Ascending aorta (tissue), 2 donors: ENCODE measurements around the gene KCNG2. TPM values are rescaled to one million over a fixed set of nuclear protein-coding genes. Genes with fewer than 3 reads are reported as not detected.
A peak's percentile ranks its signal among the peaks of the same experiment; 100 is the strongest.

ENCODE experiments used
- DNase-seq, 2 donors: peaks; one replicate each; pipeline ENCODE4 v3.0.0-alpha.2; 2019; ENCODE audit warnings: low spot score in 2 of 2
- H3K27ac ChIP-seq, 2 donors: fragments of 200-600 bp; sonication (generic); one replicate each; pipeline ENCODE4 v1.5.1; 2016 to 2017; ENCODE audit warnings: mild to moderate bottlenecking in 1 of 2
- H3K27me3 ChIP-seq: fragments of 200-600 bp; sonication (generic); one replicate; pipeline ENCODE4 v1.5.1; 2017
- H3K36me3 ChIP-seq, 2 donors: fragments of 200-600 bp; sonication (generic); one replicate each; pipeline ENCODE4 v1.5.1; 2016
- H3K4me1 ChIP-seq, 2 donors: fragments of 200-600 bp; sonication (generic); one replicate each; pipeline ENCODE4 v1.5.1; 2016 to 2017; ENCODE audit warnings: mild to moderate bottlenecking in 1 of 2
- H3K4me3 ChIP-seq, 2 donors: fragments of 200-600 bp; sonication (generic); one replicate each; pipeline ENCODE4 v1.5.1; 2016 to 2017; ENCODE audit warnings: mild to moderate bottlenecking in 1 of 2
- H3K9me3 ChIP-seq, 2 donors: fragments of 200-600 bp; sonication (generic); one replicate each; pipeline ENCODE4 v1.5.1; 2016
- intact Hi-C: fragments of 100-400 bp; cut with DNase I; formaldehyde crosslinking; loops from one replicate; pipeline ENCODE4 v1.15.1; 2023
- total RNA-seq: library from RNA; depleted of rRNA; stranded (reverse); fragments of >200 nt; gene quantifications from one replicate; pipeline ENCODE4 v1.1.0, GENCODE V29; 2016
- TF ChIP-seq, protein P1 (sequence below), 3 experiments: fragments of 200-600 bp in 2 of 3; fragments of 450-650 bp in 1 of 3; sonication (generic) in 2 of 3; IDR thresholded peaks; one replicate each; pipeline ENCODE4 v1.5.1; 2016 to 2019; ENCODE audit warnings: antibody characterized with exemption in 3 of 3, mild to moderate bottlenecking in 1 of 3, moderate library complexity in 1 of 3

KCNG2 gene
- total RNA-seq, 1 donor from 2014 or later = not detected

GRCh38 chr18:79878741-79879378 lies 81.1 kb downstream of the KCNG2 start:
- peak in 1 of 2 donors; percentile 55 for DNase-seq
- Histone ChIP-seq H3K9me3 (no peaks in the 10 kb centered on the region), H3K27ac (no peak overlapping the region), H3K4me1 (no peaks in the 10 kb centered on the region), H3K4me3 (no peak overlapping the region), H3K27me3 (no peaks in the 10 kb centered on the region), H3K36me3 (no peaks in the 10 kb centered on the region)
- TF ChIP-seq, protein P1, sequence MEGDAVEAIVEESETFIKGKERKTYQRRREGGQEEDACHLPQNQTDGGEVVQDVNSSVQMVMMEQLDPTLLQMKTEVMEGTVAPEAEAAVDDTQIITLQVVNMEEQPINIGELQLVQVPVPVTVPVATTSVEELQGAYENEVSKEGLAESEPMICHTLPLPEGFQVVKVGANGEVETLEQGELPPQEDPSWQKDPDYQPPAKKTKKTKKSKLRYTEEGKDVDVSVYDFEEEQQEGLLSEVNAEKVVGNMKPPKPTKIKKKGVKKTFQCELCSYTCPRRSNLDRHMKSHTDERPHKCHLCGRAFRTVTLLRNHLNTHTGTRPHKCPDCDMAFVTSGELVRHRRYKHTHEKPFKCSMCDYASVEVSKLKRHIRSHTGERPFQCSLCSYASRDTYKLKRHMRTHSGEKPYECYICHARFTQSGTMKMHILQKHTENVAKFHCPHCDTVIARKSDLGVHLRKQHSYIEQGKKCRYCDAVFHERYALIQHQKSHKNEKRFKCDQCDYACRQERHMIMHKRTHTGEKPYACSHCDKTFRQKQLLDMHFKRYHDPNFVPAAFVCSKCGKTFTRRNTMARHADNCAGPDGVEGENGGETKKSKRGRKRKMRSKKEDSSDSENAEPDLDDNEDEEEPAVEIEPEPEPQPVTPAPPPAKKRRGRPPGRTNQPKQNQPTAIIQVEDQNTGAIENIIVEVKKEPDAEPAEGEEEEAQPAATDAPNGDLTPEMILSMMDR (IDR thresholded peaks at IDR 0.05) = no peak
- intact Hi-C loops = no loop called here

DNA sequence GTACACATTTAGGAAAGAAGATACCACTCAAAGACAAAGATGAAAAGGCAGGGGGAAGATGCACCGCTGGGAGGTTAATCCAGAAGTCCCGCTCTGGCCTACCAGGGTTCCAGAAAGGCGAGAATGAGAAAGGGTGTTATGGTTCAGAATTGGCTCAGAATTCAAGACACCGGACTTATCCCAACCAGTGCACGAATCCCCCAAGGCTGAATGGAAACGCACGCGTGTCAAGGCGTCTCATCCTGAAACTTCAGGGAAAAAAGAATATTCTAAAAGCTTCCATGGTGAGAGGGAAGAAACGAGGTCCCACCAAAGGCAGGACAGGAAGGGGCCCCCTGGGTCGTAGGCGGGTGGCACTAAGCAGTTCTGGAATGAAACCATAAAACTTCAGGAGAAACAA lies 81.8 kb downstream of the KCNG2 start:
- Histone ChIP-seq H3K9me3 (no peaks in the 10 kb centered on the region), H3K27me3 (no peaks in the 10 kb centered on the region), H3K4me3 (no peak overlapping the region), H3K4me1 (no peaks in the 10 kb centered on the region), H3K36me3 (no peaks in the 10 kb centered on the region), H3K27ac (no peak overlapping the region)
- TF ChIP-seq, protein P1 (IDR thresholded peaks at IDR 0.05) = no peak
- intact Hi-C loops = no loop called here
- DNase-seq = no peak

DNA sequence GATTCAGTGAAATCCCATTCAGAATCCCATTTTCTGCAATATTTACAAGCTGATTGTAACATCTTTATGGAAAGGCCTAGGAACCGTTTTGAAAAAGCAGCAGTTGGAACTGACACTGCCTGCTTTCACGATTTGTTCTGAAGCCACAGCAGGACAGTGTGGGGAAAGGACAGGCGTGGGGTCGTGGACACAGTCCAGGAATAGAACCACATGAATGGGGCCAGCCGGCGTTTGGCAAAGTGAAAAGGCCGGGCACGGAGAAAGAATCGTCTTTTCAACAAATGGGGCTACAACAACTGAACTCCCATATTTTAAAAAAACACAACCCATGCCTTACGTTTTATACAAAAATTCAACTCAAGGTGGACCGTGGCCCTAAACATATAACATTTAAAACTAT lies 84.0 kb downstream of the KCNG2 start:
- TF ChIP-seq, protein P1 (IDR thresholded peaks at IDR 0.05) = no peak
- Histone ChIP-seq H3K4me3 (no peak overlapping the region), H3K9me3 (no peaks in the 10 kb centered on the region), H3K4me1 (no peaks in the 10 kb centered on the region), H3K27ac (no peak overlapping the region), H3K36me3 (no peaks in the 10 kb centered on the region), H3K27me3 (no peaks in the 10 kb centered on the region)
- no peak for DNase-seq
- intact Hi-C loops = no loop called here

DNA sequence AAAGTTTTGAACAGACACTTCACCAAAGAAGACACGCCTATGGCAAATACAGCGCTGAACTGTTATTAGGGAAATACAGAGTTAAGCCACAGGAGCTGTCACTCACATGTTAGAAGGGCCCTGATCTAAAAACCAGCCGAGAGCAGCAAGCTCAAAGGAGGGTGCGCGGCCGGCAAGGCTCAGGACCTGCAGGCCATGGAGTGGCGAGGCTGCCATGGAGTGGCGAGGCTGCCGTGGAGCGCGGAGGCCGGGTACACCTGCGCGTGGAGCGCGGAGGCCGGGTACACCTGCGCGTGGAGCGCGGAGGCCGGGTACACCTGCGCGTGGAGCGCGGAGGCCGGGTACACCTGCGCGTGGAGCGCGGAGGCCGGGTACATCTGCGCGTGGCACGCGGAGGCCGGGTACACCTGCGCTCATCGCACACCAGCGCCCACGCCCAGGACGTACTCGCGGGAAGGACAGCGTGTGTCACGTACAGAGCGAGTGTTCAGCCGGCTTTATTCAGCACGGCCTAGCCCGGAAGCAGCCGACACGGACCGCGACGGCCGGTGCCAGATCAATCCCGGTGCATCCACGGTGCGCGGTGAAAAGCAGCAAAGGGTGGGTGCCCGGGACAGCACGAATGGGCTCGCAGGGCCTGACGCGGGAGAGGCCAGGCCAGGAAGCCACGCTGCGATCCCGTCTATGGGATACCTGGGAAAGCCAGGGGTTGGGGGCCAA lies 84.9 kb downstream of the KCNG2 start:
- intact Hi-C loops = no loop called here
- H3K4me1 ChIP-seq = no peaks in the 10 kb centered on the region
- no peak for DNase-seq
- no peak overlapping the region for H3K4me3 ChIP-seq
- no peak overlapping the region for H3K27ac ChIP-seq
- peaks cover 0 to 6% of the 10 kb centered on the region in 2 donors for H3K9me3 ChIP-seq
- TF ChIP-seq, protein P1 (IDR thresholded peaks at IDR 0.05) = no peak
- H3K36me3 ChIP-seq = no peaks in the 10 kb centered on the region
- H3K27me3 ChIP-seq = no peaks in the 10 kb centered on the region

GRCh38 chr18:79883461-79884293 lies 85.9 kb downstream of the KCNG2 start:
- Histone ChIP-seq H3K27ac (no peak overlapping the region), H3K36me3 (no peaks in the 10 kb centered on the region), H3K4me3 (no peak overlapping the region), H3K27me3 (no peaks in the 10 kb centered on the region), H3K9me3 (peaks cover 0 to 13% of the 10 kb centered on the region in 2 donors), H3K4me1 (no peaks in the 10 kb centered on the region)
- peak in 1 of 2 donors; percentile 41 for DNase-seq
- intact Hi-C loops = no loop called here
- TF ChIP-seq, protein P1 (IDR thresholded peaks at IDR 0.05) = no peak
